Left renal cortex interstitium (tissue), 4 donors: ENCODE measurements around the gene HCRTR1. TPM values are rescaled to one million over a fixed set of nuclear protein-coding genes. Genes with fewer than 3 reads are reported as not detected.

ENCODE experiments used
- DNase-seq, 4 donors: peaks; one replicate each; pipeline ENCODE4 v3.0.0-alpha.2; 2013; ENCODE audit warnings: low read depth in 4 of 4, low spot score in 2 of 4, missing footprints in 1 of 4
- polyA plus RNA-seq, 4 donors: library from polyadenylated mRNA; unstranded; fragments of 120-200 nt; gene quantifications; one replicate each; pipeline ENCODE4 v1.2.1, GENCODE V29; 2013; ENCODE audit not compliant: insufficient read length in 4 of 4

Gene HCRTR1
- under 1 TPM; 0.07 to 0.25 (median 0.14) TPM for polyA plus RNA-seq

GRCh38 chr1:31617218-31617915 lies at the start of gene HCRTR1:
Gene HCRTR1 (plus strand): TSS chr1:31617689. CDS start chr1:31619193, 1,504 bp downstream.
- DNase-seq = no peak

- DNase-seq = no peak
Measured at GRCh38 chr1:31567956-31568570, 49.4 kb upstream of the HCRTR1 start.

- no peak for DNase-seq
Measured at GRCh38 chr1:31568895-31569595, 48.4 kb upstream of the HCRTR1 start.

GRCh38 chr1:31569596-31570173 lies 47.8 kb upstream of the HCRTR1 start:
- DNase-seq = no peak

GRCh38 chr1:31570228-31570627 lies 47.3 kb upstream of the HCRTR1 start:
- no peak for DNase-seq

- DNase-seq = no peak
Measured at GRCh38 chr1:31570906-31571305, 46.6 kb upstream of the HCRTR1 start.

GRCh38 chr1:31571340-31572295 lies 45.9 kb upstream of the HCRTR1 start:
- no peak for DNase-seq

- DNase-seq = no peak
Measured at GRCh38 chr1:31572323-31573104, 45.0 kb upstream of the HCRTR1 start.

- DNase-seq = no peak
Measured at GRCh38 chr1:31573261-31573660, 44.2 kb upstream of the HCRTR1 start.

GRCh38 chr1:31574749-31575368 lies 42.6 kb upstream of the HCRTR1 start:
- DNase-seq = no peak

- DNase-seq = no peak
Measured at GRCh38 chr1:31575369-31576140, 41.9 kb upstream of the HCRTR1 start.

- DNase-seq = no peak
Measured at GRCh38 chr1:31576201-31576669, 41.3 kb upstream of the HCRTR1 start, which contains the start of gene TINAGL1. Gene TINAGL1 (plus strand): TSS chr1:31576515. CDS start chr1:31577149, 634 bp downstream.

GRCh38 chr1:31576743-31577455 lies 40.6 kb upstream of the HCRTR1 start:
- DNase-seq = no peak

GRCh38 chr1:31577515-31578192 lies 39.8 kb upstream of the HCRTR1 start:
- no peak for DNase-seq

- DNase-seq = no peak
Measured at GRCh38 chr1:31579374-31579773, 38.1 kb upstream of the HCRTR1 start.

- no peak for DNase-seq
Measured at GRCh38 chr1:31580513-31580870, 37.0 kb upstream of the HCRTR1 start.
